ENCODE measurements around the gene PPFIBP2. TPM values are rescaled to one million over a fixed set of nuclear protein-coding genes. Genes with fewer than 3 reads are reported as not detected.

The PPFIBP2 gene
- total and polyA plus RNA-seq, 4 donors, result 7.7 to 51.3 (median 18.6) TPM

GRCh38 chr11:7490054-7490453, 23.7 kb upstream of the PPFIBP2 start:
- no peak for DNase-seq
- H3K9me3 ChIP-seq (ENCODE audit: control insufficient read depth in 4 of 4, insufficient read depth in 3 of 4, low read length in 3 of 4), result no peaks in the 10 kb centered on the region
- WGBS, 2 donors, result 78 to 81% methylated on average over 4 of the region's 4 CpGs
- peak; percentile 13 for ATAC-seq (ENCODE audit: insufficient read depth, low FRiP score)
- no peak overlapping the region for H3K4me3 ChIP-seq
- TF ChIP-seq, protein P1, sequence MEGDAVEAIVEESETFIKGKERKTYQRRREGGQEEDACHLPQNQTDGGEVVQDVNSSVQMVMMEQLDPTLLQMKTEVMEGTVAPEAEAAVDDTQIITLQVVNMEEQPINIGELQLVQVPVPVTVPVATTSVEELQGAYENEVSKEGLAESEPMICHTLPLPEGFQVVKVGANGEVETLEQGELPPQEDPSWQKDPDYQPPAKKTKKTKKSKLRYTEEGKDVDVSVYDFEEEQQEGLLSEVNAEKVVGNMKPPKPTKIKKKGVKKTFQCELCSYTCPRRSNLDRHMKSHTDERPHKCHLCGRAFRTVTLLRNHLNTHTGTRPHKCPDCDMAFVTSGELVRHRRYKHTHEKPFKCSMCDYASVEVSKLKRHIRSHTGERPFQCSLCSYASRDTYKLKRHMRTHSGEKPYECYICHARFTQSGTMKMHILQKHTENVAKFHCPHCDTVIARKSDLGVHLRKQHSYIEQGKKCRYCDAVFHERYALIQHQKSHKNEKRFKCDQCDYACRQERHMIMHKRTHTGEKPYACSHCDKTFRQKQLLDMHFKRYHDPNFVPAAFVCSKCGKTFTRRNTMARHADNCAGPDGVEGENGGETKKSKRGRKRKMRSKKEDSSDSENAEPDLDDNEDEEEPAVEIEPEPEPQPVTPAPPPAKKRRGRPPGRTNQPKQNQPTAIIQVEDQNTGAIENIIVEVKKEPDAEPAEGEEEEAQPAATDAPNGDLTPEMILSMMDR (IDR thresholded peaks at IDR 0.05; ENCODE audit: control extremely low read depth, extremely low read depth), result no peak
- peaks cover 0 to 2% (median 0%) of the 10 kb centered on the region in 3 donors for H3K27me3 ChIP-seq (ENCODE audit: control insufficient read depth in 3 of 3, insufficient read depth in 3 of 3, low read length in 2 of 3)
- no peak overlapping the region for H3K9ac ChIP-seq (ENCODE audit: insufficient read depth in 1 of 2, low read length in 2 of 2)
- peaks cover 0 to 14% (median 4%) of the 10 kb centered on the region in 5 donors for H3K4me1 ChIP-seq (ENCODE audit: control insufficient read depth in 5 of 5, insufficient read depth in 5 of 5, low read length in 5 of 5)
- peak overlapping the region in 1 of 2 donors; percentile 15 for H3K27ac ChIP-seq (ENCODE audit: low read depth in 1 of 2, low read length in 1 of 2)
- peaks cover 0 to 49% (median 13%) of the 10 kb centered on the region in 4 donors for H3K36me3 ChIP-seq (ENCODE audit: control insufficient read depth in 4 of 4, insufficient read depth in 4 of 4, low read length in 4 of 4)

DNA sequence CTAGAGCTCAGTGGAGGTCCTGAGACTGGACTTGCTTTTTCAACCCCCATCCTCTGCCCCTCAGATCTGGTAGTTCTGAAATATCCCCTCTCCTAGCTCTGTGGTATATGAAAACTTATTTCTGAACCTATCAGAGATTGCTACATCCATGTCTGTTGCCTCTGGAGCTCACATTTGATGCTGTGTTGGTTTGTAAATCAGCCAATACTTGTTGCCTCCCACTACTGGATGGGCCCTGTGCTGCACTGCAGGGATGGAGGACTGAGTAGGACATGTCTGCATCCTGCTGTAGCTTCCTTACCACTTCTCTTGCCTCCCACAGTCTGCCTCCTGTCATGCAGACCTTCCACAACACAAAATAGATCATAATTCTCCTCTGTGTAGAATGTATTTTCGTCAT, 23.3 kb upstream of the PPFIBP2 start:
- H3K9me3 ChIP-seq (ENCODE audit: control insufficient read depth in 4 of 4, insufficient read depth in 3 of 4, low read length in 3 of 4), result no peaks in the 10 kb centered on the region
- TF ChIP-seq, protein P1 (IDR thresholded peaks at IDR 0.05; ENCODE audit: control extremely low read depth, extremely low read depth), result no peak
- no peak overlapping the region for H3K4me3 ChIP-seq
- no peak for DNase-seq
- peaks cover 0 to 51% (median 13%) of the 10 kb centered on the region in 4 donors for H3K36me3 ChIP-seq (ENCODE audit: control insufficient read depth in 4 of 4, insufficient read depth in 4 of 4, low read length in 4 of 4)
- no peak overlapping the region for H3K9ac ChIP-seq (ENCODE audit: insufficient read depth in 1 of 2, low read length in 2 of 2)
- ATAC-seq (ENCODE audit: insufficient read depth, low FRiP score), result no peak
- H3K4me1 ChIP-seq (ENCODE audit: control insufficient read depth in 5 of 5, insufficient read depth in 5 of 5, low read length in 5 of 5), result peaks cover 0 to 12% (median 2%) of the 10 kb centered on the region in 5 donors
- 74 to 90% methylated on average over 1 of the region's 1 CpG for WGBS, 2 donors
- peaks cover 0 to 2% (median 0%) of the 10 kb centered on the region in 3 donors for H3K27me3 ChIP-seq (ENCODE audit: control insufficient read depth in 3 of 3, insufficient read depth in 3 of 3, low read length in 2 of 3)
- H3K27ac ChIP-seq (ENCODE audit: low read depth in 1 of 2, low read length in 1 of 2), result peak overlapping the region in 1 of 2 donors; percentile 15

DNA sequence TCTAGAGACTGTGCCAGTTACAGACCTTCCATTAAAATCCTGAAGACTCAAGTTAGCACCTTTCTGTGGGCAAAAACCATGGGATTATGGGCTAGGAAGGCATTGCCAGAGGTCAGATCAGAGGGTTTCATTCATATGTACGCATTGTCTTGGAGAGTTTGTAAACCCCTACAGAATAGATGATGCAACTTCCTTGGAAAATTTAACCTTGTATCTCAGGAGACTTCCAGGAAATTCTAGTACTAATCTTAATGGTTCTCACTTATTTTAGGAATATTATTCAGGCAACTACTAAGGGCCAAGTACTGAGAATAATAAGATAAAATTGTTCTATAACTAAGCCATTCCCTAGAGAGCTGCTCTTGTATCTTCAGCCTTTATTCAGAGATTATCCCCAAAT, 21.5 kb upstream of the PPFIBP2 start:
- H3K9ac ChIP-seq (ENCODE audit: insufficient read depth in 1 of 2, low read length in 2 of 2), result no peak overlapping the region
- H3K36me3 ChIP-seq (ENCODE audit: control insufficient read depth in 4 of 4, insufficient read depth in 4 of 4, low read length in 4 of 4), result peaks cover 0 to 56% (median 16%) of the 10 kb centered on the region in 4 donors
- H3K4me1 ChIP-seq (ENCODE audit: control insufficient read depth in 5 of 5, insufficient read depth in 5 of 5, low read length in 5 of 5), result peaks cover 0 to 5% (median 0%) of the 10 kb centered on the region in 5 donors
- WGBS, 2 donors, result 63 to 85% methylated on average over 1 of the region's 1 CpG
- H3K27ac ChIP-seq (ENCODE audit: low read depth in 1 of 2, low read length in 1 of 2), result no peak overlapping the region
- H3K4me3 ChIP-seq, result no peak overlapping the region
- DNase-seq (no peak), ATAC-seq (ENCODE audit: insufficient read depth, low FRiP score) (no peak)
- no peaks in the 10 kb centered on the region for H3K9me3 ChIP-seq (ENCODE audit: control insufficient read depth in 4 of 4, insufficient read depth in 3 of 4, low read length in 3 of 4)
- TF ChIP-seq, protein P1 (IDR thresholded peaks at IDR 0.05; ENCODE audit: control extremely low read depth, extremely low read depth), result no peak
- peaks cover 0 to 2% (median 0%) of the 10 kb centered on the region in 3 donors for H3K27me3 ChIP-seq (ENCODE audit: control insufficient read depth in 3 of 3, insufficient read depth in 3 of 3, low read length in 2 of 3)

GRCh38 chr11:7493670-7494069, 20.1 kb upstream of the PPFIBP2 start:
- Histone ChIP-seq H3K36me3 (ENCODE audit: control insufficient read depth in 4 of 4, insufficient read depth in 4 of 4, low read length in 4 of 4) (peaks cover 0 to 50% (median 16%) of the 10 kb centered on the region in 4 donors), H3K4me1 (ENCODE audit: control insufficient read depth in 5 of 5, insufficient read depth in 5 of 5, low read length in 5 of 5) (peaks cover 0 to 2% (median 0%) of the 10 kb centered on the region in 5 donors), H3K27ac (ENCODE audit: low read depth in 1 of 2, low read length in 1 of 2) (no peak overlapping the region), H3K9ac (ENCODE audit: insufficient read depth in 1 of 2, low read length in 2 of 2) (no peak overlapping the region), H3K27me3 (ENCODE audit: control insufficient read depth in 3 of 3, insufficient read depth in 3 of 3, low read length in 2 of 3) (peaks cover 0 to 2% (median 2%) of the 10 kb centered on the region in 3 donors), H3K9me3 (ENCODE audit: control insufficient read depth in 4 of 4, insufficient read depth in 3 of 4, low read length in 3 of 4) (no peaks in the 10 kb centered on the region), H3K4me3 (no peak overlapping the region)
- TF ChIP-seq, protein P1 (IDR thresholded peaks at IDR 0.05; ENCODE audit: control extremely low read depth, extremely low read depth), result no peak
- 82 to 89% methylated on average over 2 of the region's 2 CpGs for WGBS, 2 donors
- no peak for DNase-seq
- no peak for ATAC-seq (ENCODE audit: insufficient read depth, low FRiP score)

Data from lung (tissue), 12 donors.